Kidney capillary endothelial cell (primary cell): Measurements from ENCODE around the gene SPHKAP.
"Not testable (repeated sequence)": the region's sequence is repeated elsewhere in the genome, so short reads cannot be mapped to it uniquely, and the experiment has no call there.

Experiments
- DNase-seq: peaks from one replicate; pipeline ENCODE4 v3.0.0-alpha.2; 2018; ENCODE audit warnings: low spot score

SPHKAP gene

DNA sequence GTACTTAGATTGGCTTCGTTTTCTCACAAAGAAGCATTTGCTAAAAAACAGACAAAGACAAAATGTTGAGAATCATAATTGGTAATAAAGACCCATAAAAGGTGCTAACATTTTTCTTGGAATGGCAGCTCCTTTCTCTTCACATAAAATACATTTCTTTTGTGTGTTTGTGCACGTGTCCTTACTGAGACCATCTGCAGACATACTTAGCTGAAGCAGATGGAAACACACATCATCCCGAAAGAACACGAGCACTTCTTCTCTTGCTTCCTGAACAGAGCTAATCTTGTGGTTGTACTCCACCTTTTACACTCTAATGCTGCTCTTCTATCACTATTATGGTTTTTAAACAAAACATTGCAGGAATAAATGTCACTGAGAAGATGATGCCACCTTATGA lies 142.5 kb downstream of the SPHKAP start:
- DNase-seq = no peak

DNA sequence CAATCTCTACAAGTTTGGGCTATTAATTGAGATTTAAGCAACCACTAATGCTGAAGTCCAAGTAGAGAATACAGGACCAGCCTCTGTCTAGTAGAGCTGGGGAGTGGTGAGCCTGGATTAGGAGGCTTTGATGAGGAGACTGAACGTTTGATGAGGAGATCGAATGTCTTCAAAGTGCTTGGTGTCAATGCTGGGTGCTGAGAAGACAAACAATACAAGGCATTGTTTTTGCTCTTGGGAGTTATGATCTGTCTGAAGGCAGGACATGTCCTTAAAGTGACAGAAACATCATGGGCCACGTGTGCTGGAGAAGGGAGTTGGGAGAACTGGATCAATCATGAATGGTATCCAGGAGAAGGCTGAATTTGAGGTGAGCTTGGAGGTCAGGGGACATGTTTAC lies 143.6 kb downstream of the SPHKAP start:
- DNase-seq = no peak

DNA sequence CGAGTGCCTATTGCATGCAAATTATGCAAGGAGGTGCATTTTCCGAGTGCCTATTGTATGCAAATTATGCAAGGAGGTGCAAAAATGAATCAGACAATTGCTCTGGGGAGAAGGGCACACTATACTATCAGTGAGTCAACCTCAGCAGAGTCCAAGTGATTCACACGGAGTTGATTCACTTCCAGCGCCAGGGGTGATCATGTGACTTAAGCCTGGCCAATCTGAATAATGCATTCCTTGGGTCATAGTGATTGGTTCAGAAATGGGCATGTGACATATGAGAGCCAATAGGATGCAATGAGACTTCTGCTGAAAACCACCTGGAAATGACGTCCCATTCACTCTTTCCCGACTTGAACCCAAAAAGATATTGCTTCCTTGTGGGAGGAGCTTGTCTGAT lies 157.9 kb downstream of the SPHKAP start:
- no peak for DNase-seq

DNA sequence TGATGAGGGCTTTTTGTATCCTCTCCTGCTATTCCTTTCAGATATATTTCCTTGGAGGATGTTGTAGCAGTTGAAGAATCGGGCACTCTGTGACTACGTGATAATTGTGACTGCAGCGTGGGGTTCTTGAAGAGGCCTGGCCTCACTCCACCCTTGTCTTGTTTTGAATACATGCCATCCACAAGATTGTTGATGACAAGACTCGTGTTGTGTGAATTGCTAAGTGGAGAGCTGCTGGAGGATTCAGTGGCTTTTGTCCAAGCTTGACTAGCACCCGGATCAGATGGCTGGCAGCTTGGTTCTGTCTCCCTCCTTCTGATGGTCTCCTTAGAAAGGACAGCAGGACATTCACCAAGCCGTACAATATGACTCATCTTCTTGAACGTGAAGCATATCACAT lies 163.2 kb downstream of the SPHKAP start:
- DNase-seq = no peak

DNA sequence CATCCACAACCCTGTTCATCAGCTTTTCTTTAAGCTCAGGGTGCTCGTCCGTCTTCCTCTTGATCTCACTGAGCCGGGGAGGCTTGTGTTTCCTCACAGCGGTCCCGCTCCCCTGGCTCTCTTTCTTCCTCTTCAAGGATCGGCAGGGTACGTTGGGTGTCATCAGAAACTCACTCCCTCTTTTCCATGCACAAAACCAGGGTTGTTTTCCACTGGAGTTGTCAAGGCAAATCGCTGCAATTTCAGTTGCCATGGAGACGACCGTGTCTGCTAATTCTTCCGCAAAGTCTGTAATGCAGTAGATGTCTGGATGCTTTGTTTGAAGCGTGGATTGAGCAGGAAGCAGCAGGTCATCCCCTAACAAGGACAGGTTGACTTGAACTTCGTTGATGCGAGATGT lies 163.7 kb downstream of the SPHKAP start:
- DNase-seq = no peak

DNA sequence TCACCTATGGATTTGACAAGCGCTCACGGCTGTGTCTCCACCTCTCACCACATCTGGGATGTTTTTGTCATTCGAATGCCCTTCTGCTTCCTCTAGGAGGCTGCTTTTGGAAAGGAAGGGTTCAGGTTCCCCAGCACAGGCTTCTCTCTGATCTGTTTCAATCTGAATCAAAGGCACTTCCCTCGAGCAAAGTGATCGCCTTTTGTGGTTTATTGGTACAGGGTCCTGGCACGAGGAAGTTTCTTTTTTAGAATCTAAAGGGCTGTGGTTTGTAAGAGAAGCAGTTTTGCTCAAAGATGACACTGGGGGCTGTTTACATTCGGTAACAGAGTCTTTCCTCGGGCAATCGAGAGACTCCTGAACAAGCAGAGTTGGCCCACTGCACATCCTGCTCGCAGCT lies 165.1 kb downstream of the SPHKAP start:
- DNase-seq = no peak

DNA sequence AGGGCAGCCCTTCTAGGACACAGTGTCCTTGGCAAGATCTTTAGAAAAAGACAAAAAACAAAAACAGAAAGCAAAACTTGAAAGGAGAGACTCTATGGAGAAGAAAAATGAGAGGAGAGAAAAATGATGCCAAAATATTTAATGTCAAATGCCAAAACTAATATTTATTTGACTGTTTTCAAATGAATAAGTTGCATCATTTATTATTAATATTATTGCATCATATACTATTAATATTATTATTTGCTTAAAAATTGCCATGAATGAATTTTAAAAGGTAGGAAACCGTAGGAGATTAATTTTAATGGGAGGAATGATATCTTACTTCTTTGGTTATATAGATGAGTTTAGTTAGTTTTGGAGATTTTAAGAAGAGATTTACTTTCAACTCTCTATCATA lies 165.7 kb downstream of the SPHKAP start:
- no peak for DNase-seq

DNA sequence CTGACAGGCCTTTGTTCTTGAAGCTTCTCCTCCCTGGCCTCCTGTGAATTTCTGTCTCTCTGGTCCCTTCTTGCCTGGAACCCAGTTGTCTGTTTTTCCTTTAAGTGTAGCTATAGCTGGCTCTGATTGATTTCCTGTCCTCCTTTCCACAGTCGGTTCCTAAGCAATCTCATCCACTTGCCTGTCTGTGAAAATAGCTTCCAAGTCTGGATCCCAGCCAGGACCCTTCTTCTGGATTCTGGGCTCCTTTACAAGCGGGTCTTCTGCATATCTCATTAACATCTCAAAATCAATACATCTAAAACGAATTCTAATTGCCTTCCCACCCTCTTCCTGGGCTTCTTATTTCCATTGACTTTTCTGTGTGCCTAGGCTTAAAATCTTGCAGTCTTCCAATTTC lies 185.1 kb downstream of the SPHKAP start:
- DNase-seq = no peak

DNA sequence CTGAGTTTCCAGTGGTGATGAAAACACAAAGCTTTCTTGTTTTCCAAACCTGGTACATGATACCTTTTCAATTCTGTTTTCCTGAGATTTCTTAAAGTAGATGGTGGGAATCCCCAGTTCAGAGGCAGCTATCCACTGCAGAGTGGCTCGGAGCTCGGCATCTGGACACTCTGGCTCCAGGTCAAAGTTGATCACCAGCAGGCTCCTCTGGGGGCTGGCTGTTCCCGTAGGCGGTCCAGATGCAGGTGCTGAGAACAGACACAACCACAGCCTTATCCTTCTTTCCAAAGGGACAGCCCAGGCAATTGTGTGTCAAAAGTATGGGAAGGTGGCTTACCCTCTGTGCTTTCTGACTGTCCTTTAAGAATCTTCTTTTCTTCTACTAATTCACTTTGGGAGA lies 190.6 kb downstream of the SPHKAP start:
- no peak for DNase-seq

DNA sequence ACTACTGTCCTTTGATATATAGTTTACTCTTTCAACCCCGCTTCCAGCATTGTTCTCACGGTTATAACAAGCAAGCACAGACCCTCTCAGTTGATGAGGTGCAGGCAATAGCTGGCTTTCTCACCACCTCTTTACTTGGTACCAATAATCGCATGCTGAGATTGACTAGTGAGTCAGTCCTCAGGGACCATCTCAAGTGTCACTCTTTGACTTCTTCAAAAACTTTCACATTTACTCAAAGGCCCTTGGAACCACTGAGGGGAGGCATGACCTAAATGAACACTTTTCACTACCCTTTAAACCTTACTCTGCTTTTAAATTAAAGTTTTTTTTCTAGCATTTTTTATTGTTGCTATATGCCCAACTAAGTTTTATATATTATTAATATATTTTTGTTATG lies 208.2 kb downstream of the SPHKAP start:
- no peak for DNase-seq

DNA sequence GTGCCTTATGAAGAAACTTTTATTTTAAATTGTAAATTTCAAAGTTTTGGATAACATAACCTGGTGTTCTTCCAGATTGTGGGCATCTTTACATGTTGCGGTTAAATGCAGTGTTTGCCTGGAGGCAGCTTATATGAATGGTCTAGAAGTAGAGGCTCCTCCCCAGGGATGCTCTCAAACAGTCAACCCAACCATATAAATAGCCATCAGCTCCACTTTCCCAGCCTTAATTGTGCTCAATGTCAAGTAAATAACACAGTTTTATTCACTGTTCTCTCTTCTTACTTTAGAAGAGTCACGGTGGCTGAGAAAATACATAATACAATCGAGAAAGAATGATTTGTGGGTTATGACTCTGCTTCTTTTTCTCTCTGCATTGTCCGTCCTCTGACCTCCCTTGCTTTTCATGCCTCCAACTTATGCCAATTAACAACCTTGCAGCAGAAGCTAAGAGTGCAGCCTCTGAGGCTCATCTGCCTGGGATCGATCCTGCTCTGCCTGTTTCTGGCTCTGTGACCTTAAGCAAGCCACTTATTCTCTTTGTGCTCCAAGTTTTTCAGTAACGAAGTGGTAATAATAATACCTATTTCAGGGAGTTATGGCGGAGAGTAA lies 209.8 kb downstream of the SPHKAP start:
- no peak for DNase-seq

DNA sequence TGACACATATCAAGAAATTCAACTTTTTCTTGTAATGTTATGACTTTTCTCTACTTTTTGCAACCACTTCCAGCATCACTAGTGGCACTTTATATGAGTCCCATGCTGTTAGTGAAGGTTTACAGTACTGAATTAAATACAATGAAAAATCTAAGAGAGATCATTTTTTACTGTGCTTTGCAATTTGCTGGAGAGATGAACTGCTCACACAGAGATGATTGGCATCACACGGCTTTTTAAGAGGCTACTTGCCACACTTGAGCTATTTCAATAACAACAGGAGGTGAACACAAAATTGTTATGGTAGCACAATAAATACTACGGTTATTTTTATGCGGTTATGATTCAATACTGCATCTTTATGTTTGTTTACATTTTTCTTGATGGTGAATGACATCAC lies 221.2 kb downstream of the SPHKAP start:
- DNase-seq = no peak

DNA sequence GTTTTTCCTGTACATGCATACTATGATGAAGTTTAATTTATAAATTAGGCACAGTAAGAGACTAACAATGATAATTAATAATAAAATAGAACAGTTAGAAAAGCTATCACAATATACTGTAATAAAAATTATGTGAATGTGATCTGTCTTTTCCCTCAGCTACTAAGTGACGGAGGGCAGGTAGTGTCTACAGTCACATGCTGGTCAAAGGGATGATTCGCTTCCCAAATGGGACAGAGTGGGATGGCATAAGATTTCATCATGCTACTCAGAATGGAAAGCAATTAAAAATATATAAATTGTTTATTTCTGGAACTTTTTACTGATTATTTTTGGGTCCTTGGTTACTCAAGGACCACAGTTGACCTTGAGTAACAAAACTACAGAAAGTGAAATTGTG lies 238.5 kb downstream of the SPHKAP start:
- no peak for DNase-seq

DNA sequence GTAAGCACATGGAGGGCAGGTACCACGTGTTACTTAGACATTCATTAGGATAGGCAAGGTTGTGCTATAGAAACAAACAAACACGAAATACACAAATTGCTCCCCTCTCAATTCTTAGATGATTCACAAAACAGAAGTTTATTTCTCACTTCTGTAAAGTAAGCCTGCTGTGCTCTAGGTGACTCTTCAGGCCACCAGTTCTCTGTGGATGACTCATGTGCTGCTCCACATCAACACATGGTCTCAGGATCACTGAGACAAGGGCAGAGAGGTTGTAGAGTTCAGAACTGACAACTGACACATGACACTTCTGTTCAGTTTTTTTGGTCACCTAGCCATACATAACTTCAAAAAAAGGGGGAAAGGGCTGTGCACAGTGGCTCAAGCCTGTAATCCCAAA lies 239.5 kb downstream of the SPHKAP start:
- no peak for DNase-seq

DNA sequence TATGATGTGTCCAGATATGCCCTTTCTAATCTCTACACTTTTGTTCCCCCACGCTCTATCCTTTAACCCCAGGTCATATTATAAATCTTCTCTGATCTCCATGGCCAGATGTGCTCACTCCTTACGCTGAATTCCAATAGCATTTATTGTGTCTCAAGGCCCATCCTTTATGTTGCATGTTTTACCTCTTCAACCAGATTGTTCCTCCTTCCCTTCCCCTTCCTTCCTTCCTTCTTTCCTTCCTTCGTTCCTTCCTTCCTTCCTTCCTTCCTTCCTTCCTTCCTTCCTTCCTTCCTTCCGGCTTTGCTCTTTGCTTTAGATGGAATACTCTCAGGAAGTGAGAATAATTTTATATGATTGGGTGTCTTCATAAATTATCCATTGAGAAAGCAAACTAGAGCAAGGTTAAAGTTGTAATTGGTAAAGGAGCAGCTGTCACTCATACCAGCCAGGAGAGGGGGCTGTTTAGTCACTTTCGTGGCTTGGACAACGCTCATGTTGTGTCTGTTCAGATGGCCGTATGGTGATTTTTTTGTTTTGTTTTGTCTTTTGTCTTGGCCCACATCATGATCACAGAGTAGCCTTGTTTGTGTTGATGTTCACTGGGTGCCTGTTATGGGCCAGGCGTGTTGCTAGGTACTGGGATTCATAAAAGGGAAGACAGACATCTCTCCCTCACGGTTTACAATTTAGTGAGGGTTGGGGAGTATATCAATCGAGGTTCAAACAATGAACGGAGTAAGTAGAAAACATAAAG lies 242.0 kb downstream of the SPHKAP start:
- no peak for DNase-seq

DNA sequence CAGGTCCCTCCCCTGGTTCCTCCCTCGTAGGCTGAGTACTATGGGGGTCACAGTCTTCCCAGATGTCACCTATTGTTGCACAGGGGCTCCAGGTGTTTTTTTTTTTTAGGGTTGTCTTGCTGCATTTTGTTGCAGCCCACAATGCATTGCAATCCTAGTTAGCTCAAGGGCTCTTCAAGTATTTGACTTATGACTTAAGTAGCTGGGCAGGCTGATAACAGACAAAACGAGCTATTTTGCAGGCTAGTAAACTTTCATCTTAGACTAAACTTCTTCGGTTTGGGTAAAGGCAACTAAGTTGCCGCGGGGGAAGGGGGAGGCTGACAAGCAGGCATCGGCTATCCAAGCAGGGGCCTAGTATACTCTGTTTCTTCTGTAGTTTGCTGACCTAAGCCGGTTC lies 245.2 kb downstream of the SPHKAP start:
- not testable (repeated sequence) for DNase-seq

DNA sequence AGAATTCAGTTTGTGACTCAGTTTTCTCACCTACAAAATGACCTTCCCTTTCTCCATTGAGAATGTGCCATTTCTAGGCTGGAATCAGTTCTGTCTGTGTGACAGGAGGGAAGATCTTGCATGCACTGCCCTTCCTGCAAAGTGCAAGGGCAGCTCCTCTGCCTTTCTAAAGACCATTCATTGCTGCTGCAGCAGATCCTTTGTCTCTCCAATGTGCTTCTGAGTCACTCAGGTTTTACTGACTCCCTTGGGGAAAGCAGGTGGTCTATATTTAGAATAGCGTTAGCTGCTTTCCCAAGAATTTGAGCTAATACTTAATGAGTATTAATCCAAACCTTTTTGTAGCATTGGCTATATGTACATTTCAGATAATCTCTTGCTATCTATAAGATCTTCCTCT lies 247.6 kb downstream of the SPHKAP start:
- no peak for DNase-seq

DNA sequence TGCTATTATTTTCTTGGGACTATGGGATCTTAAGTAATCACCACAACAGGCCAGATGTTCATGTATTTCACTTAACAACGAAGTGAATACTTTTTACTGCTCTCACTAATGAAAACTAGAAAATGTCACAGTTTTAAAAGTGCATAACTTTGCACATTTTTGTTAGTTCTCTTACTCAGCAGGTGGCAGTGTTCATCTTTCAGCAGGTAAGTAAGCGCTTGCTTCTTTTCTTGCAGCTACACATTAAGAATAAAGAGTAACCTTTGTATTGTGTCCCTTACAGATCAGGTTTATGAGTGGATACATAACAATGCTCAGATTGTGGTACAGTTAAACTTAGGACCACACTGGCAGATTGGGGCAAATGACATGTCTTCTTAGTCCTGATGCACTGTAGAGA lies 249.1 kb downstream of the SPHKAP start:
- no peak for DNase-seq

DNA sequence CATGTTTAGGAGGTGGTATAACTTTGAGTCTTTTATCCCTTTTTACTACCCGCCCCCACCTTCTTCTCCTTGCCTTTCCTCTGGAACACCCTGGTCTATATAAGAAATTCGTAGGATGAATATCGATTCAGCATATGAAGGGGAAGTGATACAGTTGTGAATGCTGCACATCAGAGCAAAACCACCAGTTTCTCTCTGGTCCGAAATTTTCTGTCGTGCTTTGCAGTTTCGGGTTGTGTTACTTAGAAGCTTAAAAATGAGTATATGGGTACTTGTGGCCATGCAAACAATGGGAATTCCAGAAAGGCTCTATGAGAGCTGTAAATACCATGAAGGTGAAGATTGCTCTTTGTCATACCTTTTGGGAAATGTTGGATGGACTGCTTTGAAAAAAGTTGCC lies 249.5 kb downstream of the SPHKAP start:
- no peak for DNase-seq
